Stimulated activated CD4-positive, alpha-beta T cell treated with anti-CD3 and anti-CD28 coated beads, Interleukin-15, amount 100 ng/mL, for 48 hours (primary cell): Measurements from ENCODE around the gene MPP1.
"Not testable (repeated sequence)": the region's sequence is repeated elsewhere in the genome, so short reads cannot be mapped to it uniquely, and the experiment has no call there.

Experiments used
- DNase-seq, 2 donors: peaks; one replicate each; pipeline ENCODE4 v3.0.0-alpha.2; 2020; ENCODE audit warnings: low read depth in 2 of 2

MPP1 gene

GRCh38 chrX:154804957-154805695 is at the start of gene MPP1:
MPP1 (minus strand) TSS chrX:154805485; CDS start chrX:154805373, 112 bp downstream.
- peak; percentile 30 to 57 for DNase-seq

DNA sequence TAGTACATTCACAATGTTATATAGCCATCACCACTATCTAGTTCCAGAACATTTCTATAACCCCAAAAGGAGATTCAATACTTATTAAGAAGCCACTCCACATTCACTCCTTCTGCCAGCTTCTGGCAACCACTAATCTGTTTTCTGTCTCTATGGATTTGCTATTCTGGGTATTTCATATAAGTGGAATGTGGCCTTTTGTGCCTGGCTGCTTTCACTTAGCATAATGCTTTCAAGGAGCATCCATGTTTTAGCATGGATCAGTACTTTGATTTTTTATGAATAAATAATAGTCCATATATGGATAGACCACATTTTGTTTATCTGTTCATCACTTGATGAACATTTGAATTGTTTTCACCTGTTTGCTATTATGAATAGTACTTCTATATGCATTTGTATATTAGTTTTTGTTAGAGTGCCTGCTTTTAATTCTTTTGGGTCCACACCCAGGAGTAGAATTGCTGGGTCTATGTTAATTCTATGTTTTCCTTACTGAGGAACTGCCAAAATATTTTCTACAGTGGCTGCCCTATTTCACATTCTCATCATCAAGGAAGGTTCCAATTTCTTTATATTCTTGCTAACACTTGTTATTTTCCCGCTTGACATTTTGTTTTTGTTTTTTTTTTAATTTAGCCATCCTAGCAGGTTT is 45.8 kb upstream of the MPP1 start:
- DNase-seq: no peak

GRCh38 chrX:154840856-154841255 is 35.6 kb upstream of the MPP1 start:
- DNase-seq: no peak

GRCh38 chrX:154836163-154836562 is 30.9 kb upstream of the MPP1 start:
- DNase-seq: no peak

DNA sequence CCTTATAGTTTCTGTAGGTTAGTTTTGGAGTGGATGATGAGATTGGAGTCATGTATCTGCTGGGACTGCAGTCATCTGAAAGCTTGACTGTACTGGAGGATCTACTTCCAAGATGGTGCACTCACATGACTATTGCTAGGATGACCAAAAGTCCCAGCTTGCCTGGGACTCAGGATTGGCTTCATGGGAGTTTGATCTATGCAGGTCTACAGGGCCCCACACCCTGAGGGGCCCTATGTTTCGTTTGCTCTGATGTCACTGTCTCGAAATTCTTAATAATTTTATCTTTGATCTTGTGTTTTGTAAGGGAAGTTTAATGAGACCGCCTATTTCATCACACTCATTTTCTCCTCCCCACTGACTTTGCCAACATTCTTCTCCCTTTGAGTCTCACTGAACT is 29.3 kb upstream of the MPP1 start, which contains the start of gene SMIM9:
Gene SMIM9, minus strand, starts transcription at position 101 of the 400 bp plus-strand sequence. CDS start 3,806 bp downstream, outside the sequence.
- no peak for DNase-seq

DNA sequence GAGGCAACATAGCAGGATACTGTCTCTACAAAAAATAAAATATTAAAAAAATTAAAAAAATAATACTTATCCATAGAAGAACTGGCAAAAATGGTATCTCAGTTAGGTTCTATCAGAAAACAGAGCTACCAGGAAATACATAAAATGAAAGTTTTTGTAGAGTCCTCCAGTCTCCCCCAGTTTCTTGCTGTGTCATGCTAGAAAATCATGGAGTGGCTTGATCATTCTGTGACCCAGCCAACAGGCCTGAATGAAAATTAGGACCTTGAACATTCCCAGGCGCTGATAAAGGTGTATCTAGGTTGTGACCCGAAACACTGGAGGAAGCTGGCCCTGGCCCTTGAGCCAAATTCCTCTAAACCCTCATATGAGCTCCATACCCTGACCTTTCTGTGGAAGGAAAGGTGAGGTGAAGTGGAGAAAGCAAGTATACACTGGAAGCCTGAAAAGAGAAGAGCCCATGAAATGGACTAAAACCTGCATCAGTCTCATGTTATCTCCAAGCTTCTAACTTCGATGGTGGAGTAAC is 28.5 kb upstream of the MPP1 start:
- no peak for DNase-seq

DNA sequence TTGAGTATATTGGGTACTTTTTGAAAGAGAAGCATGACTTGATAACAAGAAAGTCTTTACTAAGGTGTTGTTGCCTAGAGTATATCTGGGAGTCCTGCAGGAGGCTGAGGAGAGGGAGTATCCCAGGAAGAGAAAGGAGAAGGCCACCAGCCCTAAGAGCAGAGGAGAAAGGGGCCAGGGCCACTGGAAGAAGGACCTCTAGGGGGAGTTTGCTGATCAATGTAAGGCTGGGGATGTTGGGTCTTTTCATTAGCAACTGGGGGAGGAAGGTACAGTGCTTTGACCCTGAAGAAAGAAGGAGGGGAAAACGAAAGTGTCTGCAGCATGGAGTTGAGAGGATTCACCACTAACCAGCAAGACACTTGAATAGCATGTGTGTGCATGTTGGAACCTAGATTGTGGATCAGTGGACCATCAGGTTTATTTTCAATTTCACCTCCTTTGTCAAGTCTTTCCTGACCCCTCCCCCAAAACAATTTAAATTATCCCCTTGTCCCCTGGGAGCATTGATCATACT is 24.7 kb upstream of the MPP1 start:
- DNase-seq: no peak

DNA sequence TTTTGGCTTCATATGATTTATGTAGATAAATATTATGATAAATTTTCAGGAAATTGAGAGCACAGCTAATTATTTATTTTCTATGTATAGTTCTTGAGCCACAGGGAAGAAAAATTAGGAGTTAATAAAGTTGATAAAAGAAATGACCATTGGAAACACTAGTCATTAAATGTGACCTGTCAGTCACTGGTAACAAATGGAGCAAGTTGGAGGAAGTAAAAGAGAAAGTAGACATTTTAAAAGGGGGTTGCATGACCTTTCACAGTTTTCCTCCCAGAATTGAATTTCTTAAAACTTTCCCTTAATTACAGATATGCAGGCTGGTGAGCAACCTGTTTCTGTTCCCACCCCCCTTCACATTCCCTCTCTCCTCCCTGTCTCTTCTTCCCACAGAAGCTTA is 23.8 kb upstream of the MPP1 start:
- no peak for DNase-seq

GRCh38 chrX:154828016-154828408 is 22.7 kb upstream of the MPP1 start:
- no peak for DNase-seq

DNA sequence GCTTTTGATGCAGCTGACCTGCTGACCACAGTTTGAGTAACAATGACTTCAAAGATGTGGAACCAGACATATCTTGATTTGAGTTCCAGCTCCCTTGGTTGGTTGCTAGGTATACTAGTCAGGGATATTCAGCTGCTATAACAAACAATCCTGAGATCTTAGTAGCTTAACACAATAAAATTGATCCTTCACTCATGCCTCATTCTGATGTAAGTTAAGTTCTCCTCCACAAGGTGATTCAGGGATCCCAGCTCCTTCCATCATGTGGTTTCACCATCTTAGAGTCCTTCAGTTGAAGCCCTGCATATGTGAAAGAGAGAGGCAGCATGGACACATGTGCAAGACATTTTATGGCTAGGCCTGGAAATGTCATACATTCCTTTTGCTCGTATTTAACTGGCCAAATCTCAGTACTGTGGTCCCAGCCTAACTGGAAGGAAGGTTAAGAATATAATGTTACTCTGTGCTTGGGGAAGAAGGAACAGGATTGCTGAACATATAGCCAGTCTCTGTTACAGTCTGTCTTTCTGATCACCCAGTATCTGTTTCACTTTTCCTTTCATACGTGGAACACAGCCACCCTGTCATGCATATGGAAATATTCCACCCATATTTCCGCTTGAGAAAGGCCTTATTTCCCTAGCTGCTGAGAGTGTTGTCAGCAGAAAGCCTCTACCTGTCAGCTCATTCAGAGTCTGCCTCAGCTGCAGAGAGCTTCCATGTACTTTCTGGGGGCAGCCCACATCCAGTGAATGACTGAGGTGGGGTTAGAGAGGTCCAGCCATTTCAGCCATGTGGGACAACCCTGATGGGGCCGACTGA is 22.1 kb upstream of the MPP1 start:
- DNase-seq: no peak

- not testable (repeated sequence) for DNase-seq
Measured at GRCh38 chrX:154825586-154825985, 20.3 kb upstream of the MPP1 start.

GRCh38 chrX:154824638-154825037 is 19.4 kb upstream of the MPP1 start:
- DNase-seq: no peak

DNA sequence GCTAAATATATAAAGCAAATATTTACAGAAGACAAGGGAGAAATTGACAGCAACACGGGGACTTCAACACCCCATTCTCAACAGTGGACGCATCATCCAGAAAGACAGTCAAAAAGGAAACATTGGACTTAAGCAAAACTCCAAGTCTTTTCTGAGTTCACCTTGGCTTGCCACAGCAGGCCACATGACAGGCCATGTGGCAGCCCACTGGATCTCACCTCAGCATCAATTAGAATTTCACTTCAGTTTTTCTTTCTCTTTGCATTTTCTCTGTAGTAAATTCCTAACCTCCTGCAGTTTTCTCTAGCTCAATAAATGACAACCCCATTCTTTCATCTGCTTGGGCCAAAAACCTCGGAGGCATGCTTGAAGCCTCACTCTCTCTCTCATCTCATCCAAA is 16.7 kb upstream of the MPP1 start:
- no peak for DNase-seq

DNA sequence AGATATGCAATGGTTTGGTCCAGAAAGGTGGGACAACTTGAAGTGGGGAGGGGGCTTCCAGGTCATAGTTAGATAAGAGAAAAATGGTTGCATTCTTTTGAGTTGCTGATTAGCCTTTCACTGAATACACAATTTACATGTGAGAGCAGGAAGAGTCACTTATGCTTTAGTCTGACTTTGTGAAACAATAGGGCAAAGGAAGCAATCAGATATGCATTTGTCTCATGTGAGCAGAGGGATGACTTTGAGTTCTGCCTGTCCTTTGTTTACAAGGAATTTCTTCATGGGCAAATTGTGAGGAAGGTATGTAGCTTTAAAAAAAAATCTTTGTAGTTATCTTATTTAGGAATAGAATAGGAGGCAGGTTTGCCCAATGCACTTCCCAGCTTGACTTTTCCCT is 16.2 kb upstream of the MPP1 start:
- no peak for DNase-seq

GRCh38 chrX:154819771-154820341 is 14.6 kb upstream of the MPP1 start:
- no peak for DNase-seq

- DNase-seq: no peak
Measured at GRCh38 chrX:154818916-154819770, 13.9 kb upstream of the MPP1 start.

DNA sequence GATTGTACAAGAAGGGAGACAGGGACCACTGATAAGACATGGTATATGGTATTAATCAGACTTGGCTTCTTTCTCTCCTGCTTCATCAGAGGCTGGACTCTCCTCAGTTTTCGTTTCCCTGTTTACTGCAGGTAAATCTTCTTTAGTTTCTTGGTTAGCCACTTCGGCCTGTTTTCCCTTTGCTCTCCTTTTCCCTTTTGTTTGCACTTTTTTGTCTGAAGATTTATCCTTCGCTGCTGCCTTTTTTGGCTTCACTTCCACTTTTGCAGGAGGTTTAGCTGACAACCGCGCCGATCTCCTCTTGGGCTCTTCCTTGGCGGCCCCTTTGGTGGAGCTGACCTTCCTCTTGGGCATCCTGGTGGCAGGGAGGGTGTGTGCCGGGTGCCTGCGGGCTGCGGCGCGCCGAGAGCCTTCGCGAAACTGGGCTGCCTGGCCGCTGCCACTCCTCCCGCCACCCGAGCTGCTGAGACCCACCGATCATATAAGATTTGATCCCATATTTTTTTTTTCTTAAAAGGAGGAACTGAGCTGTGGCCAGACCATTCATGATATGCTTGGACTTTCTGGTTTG is 11.8 kb upstream of the MPP1 start:
- DNase-seq: not testable (repeated sequence)

GRCh38 chrX:154816326-154816898 is 11.1 kb upstream of the MPP1 start:
- DNase-seq: not testable (repeated sequence)

DNA sequence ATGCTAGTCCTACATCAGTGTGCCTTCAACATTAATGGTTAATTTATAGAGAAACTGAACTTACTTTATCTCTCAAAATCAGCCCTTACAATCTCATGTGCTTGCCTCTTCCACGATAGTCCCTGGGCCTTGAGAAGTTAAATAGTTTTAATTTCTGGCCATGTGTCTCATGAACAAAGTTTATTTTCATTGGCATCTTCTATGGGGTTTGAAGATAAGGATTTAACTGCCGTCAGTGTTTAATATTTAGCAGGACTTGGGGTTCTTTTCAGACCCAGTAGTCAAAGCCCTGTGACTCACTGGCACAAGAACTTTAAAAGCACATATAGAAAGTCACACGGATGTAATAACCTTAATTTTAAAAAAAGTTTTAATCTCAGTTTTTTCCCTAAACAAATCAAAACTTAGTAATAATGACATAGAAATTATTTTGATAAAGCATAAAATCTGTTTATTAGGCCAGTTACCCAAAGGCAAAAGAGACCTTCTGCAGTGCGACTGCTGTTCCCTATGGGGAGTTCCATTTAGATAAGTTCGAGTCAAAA is 10.1 kb upstream of the MPP1 start:
- DNase-seq: no peak

GRCh38 chrX:154813801-154814200 is 8.5 kb upstream of the MPP1 start:
- DNase-seq: no peak
